Glomerular visceral epithelial cell (primary cell): Measurements from ENCODE around the gene NCKIPSD.
"Not testable (repeated sequence)": the region's sequence is repeated elsewhere in the genome, so short reads cannot be mapped to it uniquely, and the experiment has no call there.

ENCODE experiments used
- DNase-seq: peaks from one replicate; pipeline ENCODE4 v3.0.0-alpha.2; 2016; ENCODE audit errors: extremely low spot score

Gene NCKIPSD

GRCh38 chr3:48685603-48686511 is at the start of gene NCKIPSD:
Gene NCKIPSD (minus strand): TSS chr3:48685915. CDS start chr3:48685807, 108 bp downstream.
- DNase-seq: peak; percentile 86

GRCh38 chr3:48735075-48735767 is 49.5 kb upstream of the NCKIPSD start:
- DNase-seq: not testable (repeated sequence)

GRCh38 chr3:48734541-48734940 is 48.8 kb upstream of the NCKIPSD start:
- not testable (repeated sequence) for DNase-seq

GRCh38 chr3:48733752-48734518 is 48.2 kb upstream of the NCKIPSD start:
- DNase-seq: not testable (repeated sequence)

GRCh38 chr3:48727511-48727910 is 41.8 kb upstream of the NCKIPSD start:
- DNase-seq: no peak

- not testable (repeated sequence) for DNase-seq
These were observed 39.6 kb upstream of the NCKIPSD start for GRCh38 chr3:48725185-48725855.

GRCh38 chr3:48723725-48724124 is 38.0 kb upstream of the NCKIPSD start:
- no peak for DNase-seq

- DNase-seq: not testable (repeated sequence)
These were observed 37.6 kb upstream of the NCKIPSD start for GRCh38 chr3:48723293-48723692.

GRCh38 chr3:48716982-48717746 is 31.4 kb upstream of the NCKIPSD start, which contains the start of gene IP6K2:
Gene IP6K2 (minus strand): TSS chr3:48717221. CDS start chr3:48695291, 21,930 bp downstream.
- peak; percentile 98 for DNase-seq

- no peak for DNase-seq
These were observed 30.8 kb upstream of the NCKIPSD start for GRCh38 chr3:48716508-48716981.

GRCh38 chr3:48715174-48715800 is 29.6 kb upstream of the NCKIPSD start:
- peak; percentile 61 for DNase-seq

GRCh38 chr3:48711727-48712126 is 26.0 kb upstream of the NCKIPSD start:
- DNase-seq: no peak

- DNase-seq: peak; percentile 76
These were observed 23.3 kb upstream of the NCKIPSD start for GRCh38 chr3:48709051-48709461.

- no peak for DNase-seq
These were observed 22.8 kb upstream of the NCKIPSD start for GRCh38 chr3:48708481-48708889.

- DNase-seq: no peak
These were observed 21.4 kb upstream of the NCKIPSD start for GRCh38 chr3:48707157-48707556.

GRCh38 chr3:48702320-48702920 is 16.7 kb upstream of the NCKIPSD start:
- no peak for DNase-seq

GRCh38 chr3:48700731-48701405 is 15.2 kb upstream of the NCKIPSD start:
- DNase-seq: no peak

- no peak for DNase-seq
These were observed 13.2 kb upstream of the NCKIPSD start for GRCh38 chr3:48698891-48699290.

GRCh38 chr3:48697952-48698351 is 12.2 kb upstream of the NCKIPSD start:
- no peak for DNase-seq
